ENCODE measurements around the gene BCL2L12. TPM values are rescaled to one million over a fixed set of nuclear protein-coding genes. Genes with fewer than 3 reads are reported as not detected.

BCL2L12 gene
- total and polyA plus RNA-seq, 12 donors: 7.8 to 19.6 (median 9.8) TPM

DNA sequence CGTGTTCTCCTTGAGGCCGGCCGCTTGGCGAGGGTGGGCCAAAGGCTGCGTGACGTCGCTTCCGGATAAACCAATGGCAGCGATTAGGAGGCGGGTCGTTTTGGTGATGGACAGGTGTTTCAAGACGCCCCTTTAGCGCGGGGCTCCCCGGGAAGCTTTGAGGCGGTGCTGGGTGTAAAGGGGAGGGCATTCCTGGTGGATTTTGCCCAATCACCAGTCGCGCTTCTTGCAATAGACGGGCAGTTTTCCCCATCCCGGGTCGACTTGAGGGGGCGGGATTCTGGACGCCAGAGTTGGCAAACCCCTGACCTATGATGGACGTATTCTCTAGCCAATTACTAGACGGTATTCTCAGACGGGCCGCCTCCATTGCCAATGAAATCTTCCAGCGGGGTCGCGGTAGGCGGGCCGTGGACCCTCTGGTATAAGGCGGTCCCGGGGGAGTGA, 11.1 kb downstream of the BCL2L12 start:
- Histone ChIP-seq H3K4me3 (peak overlapping the region; percentile 89 to 100 (median 98)), H3K9me3 (no peaks in the 10 kb centered on the region), H3K27ac (peak overlapping the region; percentile 92 to 99 (median 97)), H3K4me1 (peaks cover 17 to 60% (median 49%) of the 10 kb centered on the region in 9 donors), H3K36me3 (peaks cover 0 to 15% (median 9%) of the 10 kb centered on the region in 9 donors), H3K27me3 (no peaks in the 10 kb centered on the region)
- peak; percentile 85 to 93 (median 90) for ATAC-seq
- intact Hi-C loops (cut with DNase I): loop anchor here in 8 of 10 donors (1.0 to 10.0 kb wide), 13 partner anchors 32 to 225 kb away; partner anchors contain the start of genes PRR12 (in 3 of the 8), RRAS (in 3 of the 8), NOSIP (in 2 of the 8) and PRRG2 (in 2 of the 8)
- TF ChIP-seq, protein P1, sequence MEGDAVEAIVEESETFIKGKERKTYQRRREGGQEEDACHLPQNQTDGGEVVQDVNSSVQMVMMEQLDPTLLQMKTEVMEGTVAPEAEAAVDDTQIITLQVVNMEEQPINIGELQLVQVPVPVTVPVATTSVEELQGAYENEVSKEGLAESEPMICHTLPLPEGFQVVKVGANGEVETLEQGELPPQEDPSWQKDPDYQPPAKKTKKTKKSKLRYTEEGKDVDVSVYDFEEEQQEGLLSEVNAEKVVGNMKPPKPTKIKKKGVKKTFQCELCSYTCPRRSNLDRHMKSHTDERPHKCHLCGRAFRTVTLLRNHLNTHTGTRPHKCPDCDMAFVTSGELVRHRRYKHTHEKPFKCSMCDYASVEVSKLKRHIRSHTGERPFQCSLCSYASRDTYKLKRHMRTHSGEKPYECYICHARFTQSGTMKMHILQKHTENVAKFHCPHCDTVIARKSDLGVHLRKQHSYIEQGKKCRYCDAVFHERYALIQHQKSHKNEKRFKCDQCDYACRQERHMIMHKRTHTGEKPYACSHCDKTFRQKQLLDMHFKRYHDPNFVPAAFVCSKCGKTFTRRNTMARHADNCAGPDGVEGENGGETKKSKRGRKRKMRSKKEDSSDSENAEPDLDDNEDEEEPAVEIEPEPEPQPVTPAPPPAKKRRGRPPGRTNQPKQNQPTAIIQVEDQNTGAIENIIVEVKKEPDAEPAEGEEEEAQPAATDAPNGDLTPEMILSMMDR (IDR thresholded peaks at IDR 0.05): no peak
- peak; percentile 99 to 100 for DNase-seq
- WGBS, 2 donors: 0% methylated on average over 34 of the region's 34 CpGs

DNA sequence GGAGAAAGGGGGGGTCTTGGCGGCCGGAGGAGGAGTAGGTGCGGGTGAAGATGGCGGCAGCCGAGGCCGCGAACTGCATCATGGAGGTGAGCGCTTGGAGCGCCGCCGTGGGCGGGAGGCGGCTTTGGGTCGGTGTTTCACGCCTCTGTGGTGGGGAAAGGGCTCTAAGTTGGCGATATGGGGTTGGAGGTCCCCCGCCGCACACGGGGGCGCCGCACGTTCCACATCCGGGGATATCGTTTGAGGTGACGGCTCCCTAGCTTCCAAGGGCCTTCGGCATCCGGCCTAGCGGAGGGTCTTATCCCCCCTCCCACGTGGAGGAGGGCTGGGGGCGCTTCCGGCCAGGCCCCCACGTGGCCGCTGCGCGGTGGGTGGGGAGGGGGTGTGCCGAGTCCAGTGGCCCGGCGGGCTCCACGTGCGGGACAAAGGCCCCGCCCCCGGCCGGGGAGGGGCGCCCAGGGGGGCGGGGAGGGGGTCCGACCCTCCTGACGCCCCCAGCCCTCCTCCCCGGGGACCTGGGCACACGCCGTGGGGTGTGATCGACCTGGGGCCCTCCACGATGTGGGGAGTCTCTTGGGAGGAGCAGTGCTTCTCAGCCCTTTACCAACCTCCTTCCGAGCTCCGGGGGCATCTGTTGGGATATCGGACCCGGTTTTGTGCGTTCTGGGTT, 11.6 kb downstream of the BCL2L12 start, which contains the start of gene PRMT1:
TSS of gene PRMT1 (plus strand) at position 41 of the 670 bp plus-strand sequence. CDS start at position 51, 10 bp downstream.
- Histone ChIP-seq H3K27ac (peak within 1 kb of the TSS; percentile 92 to 99 (median 97)), H3K27me3 (no peaks in the 10 kb centered on the region), H3K9me3 (no peaks in the 10 kb centered on the region), H3K4me3 (peak within 1 kb of the TSS; percentile 89 to 100 (median 98)), H3K4me1 (peaks cover 17 to 60% (median 46%) of the 10 kb centered on the region in 9 donors), H3K36me3 (peaks cover 3 to 21% (median 15%) of the 10 kb centered on the region in 9 donors)
- WGBS, 2 donors: 0% methylated on average over 54 to 57 of the region's 57 CpGs
- intact Hi-C loops (cut with DNase I): loop anchor here in 7 of 10 donors (2.0 to 10.0 kb wide), 11 partner anchors 37 to 225 kb away; partner anchors contain the start of genes PRR12 (in 3 of the 7), NOSIP (in 2 of the 7), PRRG2 (in 2 of the 7) and AKT1S1 (in 1 of the 7)
- ATAC-seq (peak in 3 of 8 donors; percentile 13 to 36 (median 15)), DNase-seq (peak in 1 of 2 donors; percentile 55)
- TF ChIP-seq, protein P1 (IDR thresholded peaks at IDR 0.05): no peak

DNA sequence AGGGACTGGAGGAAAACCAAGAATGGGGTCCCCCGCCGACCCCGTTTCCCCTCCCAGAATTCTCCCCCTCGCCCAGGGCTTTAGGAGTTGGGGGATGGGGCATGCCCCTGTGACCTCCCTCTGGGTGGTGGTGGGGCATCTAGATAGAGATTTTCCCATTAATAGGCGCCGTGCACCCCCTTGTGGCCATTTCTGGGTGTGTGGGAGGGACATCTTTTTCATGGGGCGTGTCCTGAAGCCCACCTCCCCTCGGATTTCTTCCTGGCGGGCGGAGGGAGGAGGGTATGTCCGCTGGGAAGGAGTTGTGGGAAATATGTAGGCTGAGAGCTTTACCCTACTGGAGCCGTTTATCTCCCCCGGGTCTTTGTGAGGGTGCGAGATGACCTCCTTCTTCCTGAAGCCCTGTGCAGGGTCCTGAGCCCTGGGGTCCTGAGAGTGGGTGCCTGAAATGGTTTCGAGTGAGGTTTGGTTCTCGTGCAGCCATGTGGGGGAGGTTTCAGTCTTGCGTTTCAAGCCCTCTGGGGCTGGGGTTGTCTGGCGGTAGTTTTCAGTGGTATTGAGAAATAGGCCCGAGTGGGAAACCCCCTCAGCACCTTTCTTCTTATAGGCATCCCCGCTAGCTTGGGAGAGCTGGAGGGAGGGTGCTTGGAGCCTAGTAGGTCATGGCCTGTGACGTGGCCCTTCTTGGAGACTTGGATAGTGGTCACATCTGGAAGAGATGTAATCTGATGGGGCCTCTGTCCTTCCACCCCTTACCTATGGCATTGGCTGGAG, 12.4 kb downstream of the BCL2L12 start:
- DNase-seq: peak; percentile 72 to 78
- H3K9me3 ChIP-seq: no peaks in the 10 kb centered on the region
- H3K27ac ChIP-seq: peak overlapping the region; percentile 92 to 99 (median 97)
- ATAC-seq: peak in 1 of 8 donors; percentile 2
- H3K36me3 ChIP-seq: peaks cover 3 to 28% (median 21%) of the 10 kb centered on the region in 9 donors
- no peaks in the 10 kb centered on the region for H3K27me3 ChIP-seq
- peaks cover 17 to 58% (median 45%) of the 10 kb centered on the region in 9 donors for H3K4me1 ChIP-seq
- peak overlapping the region; percentile 89 to 100 (median 98) for H3K4me3 ChIP-seq
- intact Hi-C loops (cut with DNase I): loop anchor here in 7 of 10 donors (2.0 to 10.0 kb wide), 11 partner anchors 37 to 226 kb away; partner anchors contain the start of genes PRR12 (in 3 of the 7), NOSIP (in 2 of the 7), PRRG2 (in 2 of the 7) and AKT1S1 (in 1 of the 7)
- TF ChIP-seq, protein P1 (IDR thresholded peaks at IDR 0.05): peak; percentile 37 to 72 (median 61)
- 3 to 6% methylated on average over 21 of the region's 21 CpGs for WGBS, 2 donors
